ENCODE measurements around the gene ANKS1B.

Gene ANKS1B

GRCh38 chr12:99024870-99025269 is 959.9 kb downstream of the ANKS1B start:
- no peaks in the 10 kb centered on the region for H3K4me1 ChIP-seq
- no peaks in the 10 kb centered on the region for H3K27me3 ChIP-seq (ENCODE audit: control insufficient read depth, insufficient read depth, low read length)
- H3K4me3 ChIP-seq (ENCODE audit: low read depth, low read length), result no peak overlapping the region
- H3K27ac ChIP-seq, result no peak overlapping the region
- H3K9me3 ChIP-seq (ENCODE audit: control insufficient read depth, low read length), result no peaks in the 10 kb centered on the region
- no peaks in the 10 kb centered on the region for H3K79me2 ChIP-seq
- H3K4me2 ChIP-seq (ENCODE audit: low read length), result no peak overlapping the region
- no peak overlapping the region for H2AFZ ChIP-seq
- TF ChIP-seq CTCF (IDR thresholded peaks at IDR 0.05), result no peak
- H3K9ac ChIP-seq, result no peak overlapping the region
- no peaks in the 10 kb centered on the region for H3K36me3 ChIP-seq (ENCODE audit: control insufficient read depth, insufficient read depth, low read length)

GRCh38 chr12:99024191-99024590 is 960.5 kb downstream of the ANKS1B start:
- no peaks in the 10 kb centered on the region for H3K36me3 ChIP-seq (ENCODE audit: control insufficient read depth, insufficient read depth, low read length)
- H3K4me3 ChIP-seq (ENCODE audit: low read depth, low read length), result no peak overlapping the region
- no peaks in the 10 kb centered on the region for H3K27me3 ChIP-seq (ENCODE audit: control insufficient read depth, insufficient read depth, low read length)
- no peaks in the 10 kb centered on the region for H3K79me2 ChIP-seq
- no peaks in the 10 kb centered on the region for H3K9me3 ChIP-seq (ENCODE audit: control insufficient read depth, low read length)
- H3K27ac ChIP-seq, result no peak overlapping the region
- no peak overlapping the region for H2AFZ ChIP-seq
- H3K4me2 ChIP-seq (ENCODE audit: low read length), result no peak overlapping the region
- H3K4me1 ChIP-seq, result no peaks in the 10 kb centered on the region
- TF ChIP-seq CTCF (IDR thresholded peaks at IDR 0.05), result no peak
- H3K9ac ChIP-seq, result no peak overlapping the region

GRCh38 chr12:99020871-99021270 is 963.9 kb downstream of the ANKS1B start:
- Histone ChIP-seq H3K27me3 (ENCODE audit: control insufficient read depth, insufficient read depth, low read length) (no peaks in the 10 kb centered on the region), H3K4me3 (ENCODE audit: low read depth, low read length) (no peak overlapping the region), H3K4me1 (no peaks in the 10 kb centered on the region), H3K27ac (no peak overlapping the region), H2AFZ (no peak overlapping the region), H3K9ac (no peak overlapping the region), H3K36me3 (ENCODE audit: control insufficient read depth, insufficient read depth, low read length) (no peaks in the 10 kb centered on the region), H3K4me2 (ENCODE audit: low read length) (no peak overlapping the region), H3K9me3 (ENCODE audit: control insufficient read depth, low read length) (no peaks in the 10 kb centered on the region), H3K79me2 (no peaks in the 10 kb centered on the region)
- no peak for TF ChIP-seq CTCF (IDR thresholded peaks at IDR 0.05)

- no peaks in the 10 kb centered on the region for H3K79me2 ChIP-seq
- H3K36me3 ChIP-seq (ENCODE audit: control insufficient read depth, insufficient read depth, low read length), result no peaks in the 10 kb centered on the region
- TF ChIP-seq CTCF (IDR thresholded peaks at IDR 0.05), result no peak
- no peak overlapping the region for H3K4me3 ChIP-seq (ENCODE audit: low read depth, low read length)
- no peak overlapping the region for H3K27ac ChIP-seq
- no peak overlapping the region for H3K9ac ChIP-seq
- no peaks in the 10 kb centered on the region for H3K9me3 ChIP-seq (ENCODE audit: control insufficient read depth, low read length)
- no peaks in the 10 kb centered on the region for H3K27me3 ChIP-seq (ENCODE audit: control insufficient read depth, insufficient read depth, low read length)
- H3K4me2 ChIP-seq (ENCODE audit: low read length), result no peak overlapping the region
- H3K4me1 ChIP-seq, result no peaks in the 10 kb centered on the region
- no peak overlapping the region for H2AFZ ChIP-seq
These were observed 964.9 kb downstream of the ANKS1B start for GRCh38 chr12:99019798-99020197.

DNA sequence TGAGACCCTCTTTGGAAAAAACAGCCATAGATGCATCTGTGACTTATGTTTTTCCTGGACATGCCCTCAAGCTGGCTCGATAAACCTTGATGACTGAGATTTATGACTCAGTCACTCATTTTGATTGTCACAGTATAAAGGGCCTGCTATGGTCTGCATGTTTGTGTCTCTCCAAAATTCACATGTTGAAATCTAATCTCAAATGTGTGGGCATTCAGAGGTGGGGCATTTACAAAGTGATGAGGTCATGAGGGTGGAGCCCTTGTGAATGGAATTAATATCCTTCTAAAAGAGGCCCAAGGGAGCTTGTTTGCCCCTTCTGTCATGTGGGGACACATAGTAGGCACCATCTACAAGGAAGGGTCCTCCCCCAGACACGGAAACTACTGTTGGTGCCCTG is 966.8 kb downstream of the ANKS1B start:
- Histone ChIP-seq H3K9me3 (ENCODE audit: control insufficient read depth, low read length) (no peaks in the 10 kb centered on the region), H3K36me3 (ENCODE audit: control insufficient read depth, insufficient read depth, low read length) (no peaks in the 10 kb centered on the region), H3K9ac (no peak overlapping the region), H2AFZ (no peak overlapping the region), H3K4me3 (ENCODE audit: low read depth, low read length) (no peak overlapping the region), H3K27me3 (ENCODE audit: control insufficient read depth, insufficient read depth, low read length) (no peaks in the 10 kb centered on the region), H3K4me1 (no peaks in the 10 kb centered on the region), H3K4me2 (ENCODE audit: low read length) (no peak overlapping the region), H3K79me2 (no peaks in the 10 kb centered on the region), H3K27ac (no peak overlapping the region)
- TF ChIP-seq CTCF (IDR thresholded peaks at IDR 0.05), result no peak

Data from parathyroid adenoma (tissue), 2 donors.